Measurements from ENCODE around the gene ORAI3. TPM values are rescaled to one million over a fixed set of nuclear protein-coding genes. Genes with fewer than 3 reads are reported as not detected.

Gene ORAI3
- total RNA-seq, 1 donor = 43.6 TPM

DNA sequence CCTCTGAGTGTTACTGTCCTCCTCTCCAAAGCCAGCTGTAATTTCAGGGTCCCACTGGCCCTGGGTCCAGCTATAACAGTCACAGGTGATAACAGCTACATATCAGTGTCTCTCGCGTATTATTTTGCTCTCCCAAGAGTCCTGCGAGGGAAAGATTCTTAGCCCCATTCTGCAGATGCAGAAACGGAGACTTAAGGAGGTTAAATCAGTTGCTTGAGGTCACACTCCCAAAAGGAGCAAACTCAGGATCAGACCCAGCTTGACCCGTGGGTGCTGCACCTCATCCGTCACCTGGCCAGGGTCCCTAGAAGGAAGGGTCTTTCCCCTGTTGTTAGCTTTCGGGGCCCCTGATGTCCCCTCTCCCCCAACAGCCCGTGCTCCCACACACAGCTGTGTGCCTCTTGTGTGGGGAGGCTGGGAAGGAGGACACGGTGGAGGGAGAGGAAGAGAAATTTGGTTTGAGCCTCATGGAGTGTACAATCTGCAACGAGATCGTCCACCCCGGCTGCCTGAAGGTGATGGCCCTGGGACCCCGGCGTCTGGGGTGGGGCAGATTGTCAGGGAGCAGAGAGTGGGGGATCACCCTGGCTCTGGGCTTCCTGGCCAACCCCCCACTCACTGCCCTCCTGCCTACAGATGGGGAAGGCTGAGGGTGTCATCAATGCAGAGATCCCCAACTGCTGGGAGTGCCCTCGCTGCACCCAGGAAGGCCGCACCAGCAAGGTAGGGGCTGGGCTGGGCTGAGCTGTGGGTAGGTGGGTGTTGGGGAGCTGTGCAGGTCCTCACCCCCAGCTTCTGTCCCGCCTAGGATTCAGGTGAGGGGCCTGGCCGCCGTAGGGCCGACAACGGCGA lies 21.7 kb upstream of the ORAI3 start:
- TF ChIP-seq CTCF (IDR thresholded peaks at IDR 0.05; ENCODE audit: insufficient read depth, low read depth, low read length) = no peak
- no peak overlapping the region for H3K4me3 ChIP-seq (ENCODE audit: low read depth, low read length)
- no peak for DNase-seq (ENCODE audit: low read depth)

GRCh38 chr16:30927789-30928378 lies 21.0 kb upstream of the ORAI3 start:
- DNase-seq (ENCODE audit: low read depth) = peak; percentile 27
- TF ChIP-seq CTCF (IDR thresholded peaks at IDR 0.05; ENCODE audit: insufficient read depth, low read depth, low read length) = no peak
- no peak overlapping the region for H3K4me3 ChIP-seq (ENCODE audit: low read depth, low read length)

DNA sequence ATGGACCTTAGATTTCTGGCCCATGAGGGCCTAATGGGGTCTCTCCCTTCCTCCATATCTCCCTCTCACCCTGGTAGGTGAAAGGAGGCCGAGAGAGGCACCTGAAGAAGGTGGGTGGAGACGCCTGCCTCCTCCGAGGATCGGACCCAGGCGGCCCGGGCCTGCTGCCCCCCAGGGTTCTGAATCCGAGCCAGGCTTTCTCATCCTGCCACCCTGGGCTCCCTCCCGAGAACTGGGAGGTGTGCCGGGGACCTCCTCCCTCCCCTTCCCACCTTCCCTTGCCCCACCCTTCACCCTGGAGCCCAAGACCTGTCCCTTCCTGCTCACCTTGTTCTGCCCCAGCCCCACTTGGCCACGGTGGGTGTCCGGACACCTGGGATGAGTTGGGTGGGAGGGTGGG lies 20.5 kb upstream of the ORAI3 start:
- no peak for TF ChIP-seq CTCF (IDR thresholded peaks at IDR 0.05; ENCODE audit: insufficient read depth, low read depth, low read length)
- H3K4me3 ChIP-seq (ENCODE audit: low read depth, low read length) = no peak overlapping the region
- DNase-seq (ENCODE audit: low read depth) = no peak

DNA sequence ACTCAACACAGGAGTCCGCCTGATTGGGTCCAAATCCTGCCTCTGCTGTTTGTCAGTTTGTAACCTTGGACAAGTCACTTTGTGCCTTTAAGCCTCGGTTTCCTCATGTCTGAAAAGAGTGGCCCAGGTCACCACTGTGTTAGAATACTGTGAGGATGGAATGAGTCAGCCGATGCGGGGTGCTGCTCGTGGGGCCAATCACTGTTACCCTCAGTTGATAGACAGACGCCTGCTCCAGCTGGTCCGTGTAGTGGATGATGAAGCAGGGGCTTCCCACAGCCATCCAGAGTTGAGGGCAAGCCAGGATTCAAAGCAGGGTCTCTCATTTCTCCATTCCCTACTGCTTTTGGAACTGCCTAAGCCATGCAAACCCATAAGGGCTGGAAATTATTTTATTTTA lies 19.7 kb upstream of the ORAI3 start:
- no peak for TF ChIP-seq CTCF (IDR thresholded peaks at IDR 0.05; ENCODE audit: insufficient read depth, low read depth, low read length)
- no peak overlapping the region for H3K4me3 ChIP-seq (ENCODE audit: low read depth, low read length)
- DNase-seq (ENCODE audit: low read depth) = no peak

DNA sequence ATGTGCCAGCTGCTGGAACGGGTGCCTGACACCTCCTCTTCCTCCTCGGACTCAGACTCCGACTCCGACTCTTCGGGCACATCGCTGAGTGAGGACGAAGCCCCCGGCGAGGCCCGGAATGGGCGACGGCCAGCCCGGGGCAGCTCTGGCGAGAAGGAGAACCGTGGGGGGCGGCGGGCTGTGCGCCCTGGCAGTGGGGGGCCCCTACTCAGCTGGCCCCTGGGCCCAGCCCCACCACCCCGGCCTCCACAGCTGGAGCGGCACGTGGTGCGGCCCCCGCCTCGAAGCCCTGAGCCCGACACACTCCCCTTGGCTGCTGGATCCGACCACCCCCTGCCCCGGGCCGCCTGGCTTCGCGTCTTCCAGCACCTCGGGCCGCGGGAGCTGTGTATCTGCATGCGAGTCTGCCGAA lies 18.7 kb upstream of the ORAI3 start:
- TF ChIP-seq CTCF (IDR thresholded peaks at IDR 0.05; ENCODE audit: insufficient read depth, low read depth, low read length) = no peak
- DNase-seq (ENCODE audit: low read depth) = no peak
- no peak overlapping the region for H3K4me3 ChIP-seq (ENCODE audit: low read depth, low read length)

GRCh38 chr16:30931068-30931650 lies 17.7 kb upstream of the ORAI3 start:
- H3K4me3 ChIP-seq (ENCODE audit: low read depth, low read length) = no peak overlapping the region
- no peak for TF ChIP-seq CTCF (IDR thresholded peaks at IDR 0.05; ENCODE audit: insufficient read depth, low read depth, low read length)
- DNase-seq (ENCODE audit: low read depth) = no peak

Data from fibroblast of villous mesenchyme (primary cell).